ENCODE results near the gene SNTA1.

GRCh38 chr20:33411242-33411641, 32.3 kb downstream of the SNTA1 start:
- TF ChIP-seq POLR2AphosphoS5 (IDR thresholded peaks at IDR 0.05; ENCODE audit: low read depth, low read length) (no peak), FOXP2 (optimal IDR thresholded peaks at IDR 0.05; ENCODE audit: borderline replicate concordance, extremely low read depth, extremely low read length, insufficient read depth) (no peak), REST (IDR thresholded peaks at IDR 0.05; ENCODE audit: insufficient read depth in 1 of 2, low read depth in 2 of 2, low read length in 2 of 2) (no peak), TAF1 (IDR thresholded peaks at IDR 0.05; ENCODE audit: borderline replicate concordance, insufficient read depth, low read length) (no peak)

Data from PFSK-1 (cell line).